COLO829 (cell line): ENCODE results near the gene SLC16A8.
"Not testable (repeated sequence)": the region's sequence is repeated elsewhere in the genome, so short reads cannot be mapped to it uniquely, and the experiment has no call there.

Source experiments
- DNase-seq: peaks from one replicate; pipeline ENCODE4 v3.0.0; 2012; ENCODE audit warnings: low spot score

The SLC16A8 gene

GRCh38 chr22:38086001-38086845 lies 2.2 kb upstream of the SLC16A8 start:
- DNase-seq: no peak

- DNase-seq: no peak
Measured at GRCh38 chr22:38085501-38085900, 1.5 kb upstream of the SLC16A8 start.

- DNase-seq: no peak
Measured at GRCh38 chr22:38085056-38085455, 1.1 kb upstream of the SLC16A8 start.

GRCh38 chr22:38082986-38083710 lies 836 bp downstream of the SLC16A8 start:
- no peak for DNase-seq

- no peak for DNase-seq
Measured at GRCh38 chr22:38081941-38082828, 1.8 kb downstream of the SLC16A8 start.

GRCh38 chr22:38081636-38081940 lies 2.4 kb downstream of the SLC16A8 start:
- DNase-seq: no peak

GRCh38 chr22:38080850-38081635 lies 2.9 kb downstream of the SLC16A8 start:
- DNase-seq: no peak

- DNase-seq: no peak
Measured at GRCh38 chr22:38080474-38080849, 3.5 kb downstream of the SLC16A8 start.

GRCh38 chr22:38079804-38080203 lies 4.2 kb downstream of the SLC16A8 start:
- DNase-seq: no peak

- DNase-seq: not testable (repeated sequence)
Measured at GRCh38 chr22:38079208-38079607, 4.8 kb downstream of the SLC16A8 start.

- no peak for DNase-seq
Measured at GRCh38 chr22:38078046-38078840, 5.7 kb downstream of the SLC16A8 start.

- no peak for DNase-seq
Measured at GRCh38 chr22:38077595-38077994, 6.4 kb downstream of the SLC16A8 start.

GRCh38 chr22:38077096-38077495 lies 6.9 kb downstream of the SLC16A8 start:
- no peak for DNase-seq

GRCh38 chr22:38075961-38076360 lies 8.0 kb downstream of the SLC16A8 start:
- no peak for DNase-seq

- no peak for DNase-seq
Measured at GRCh38 chr22:38075105-38075825, 8.7 kb downstream of the SLC16A8 start.

- no peak for DNase-seq
Measured at GRCh38 chr22:38074181-38075104, 9.5 kb downstream of the SLC16A8 start.

- no peak for DNase-seq
Measured at GRCh38 chr22:38073150-38074130, 10.5 kb downstream of the SLC16A8 start.
